ENCODE results near the gene LYG2. TPM values are rescaled to one million over a fixed set of nuclear protein-coding genes. Genes with fewer than 3 reads are reported as not detected.
"Not testable (repeated sequence)": the region's sequence is repeated elsewhere in the genome, so short reads cannot be mapped to it uniquely, and the experiment has no call there.

The LYG2 gene
- total and polyA plus RNA-seq, 8 donors: 0.20 to 0.74 (median 0.57) TPM; not detected in 2

DNA sequence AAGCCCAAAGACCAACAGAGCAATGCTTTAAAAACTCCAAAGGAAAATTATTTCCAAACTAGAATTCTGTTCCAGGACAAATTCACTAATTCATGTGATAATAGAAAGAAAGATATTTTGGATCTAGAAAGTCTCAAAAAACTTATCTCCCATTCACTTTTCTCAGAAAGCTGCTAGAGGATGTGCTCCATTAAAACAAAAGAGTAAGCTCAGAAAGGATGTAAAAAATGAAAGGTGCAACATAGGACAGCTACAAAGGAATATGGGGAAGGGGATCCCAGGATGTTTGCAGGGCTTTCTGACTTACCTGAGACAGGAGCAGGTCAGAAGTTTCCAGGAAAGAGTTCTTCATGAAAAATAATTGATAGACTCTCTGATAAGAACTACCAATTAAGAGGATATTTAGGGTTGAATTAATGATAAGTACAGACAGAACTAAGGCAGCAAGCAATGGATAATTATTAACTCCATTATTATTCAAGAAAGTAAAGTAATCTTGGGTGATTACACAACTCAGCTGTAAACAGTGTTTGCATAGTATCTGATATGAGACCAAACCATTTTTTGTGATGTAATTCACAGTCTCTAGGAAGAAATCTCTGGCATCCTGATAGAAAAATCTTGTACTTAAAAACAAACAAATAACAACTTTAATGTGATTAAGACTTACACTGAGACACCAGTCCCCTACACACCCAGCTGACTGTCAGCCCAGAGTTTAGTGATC lies 24.7 kb upstream of the LYG2 start:
- Histone ChIP-seq H3K9me3 (peaks cover 0 to 10% of the 10 kb centered on the region in 2 donors), H3K4me3 (no peak overlapping the region), H3K4me1 (no peaks in the 10 kb centered on the region), H3K36me3 (no peaks in the 10 kb centered on the region), H3K27ac (no peak overlapping the region), H3K27me3 (no peaks in the 10 kb centered on the region)
- TF ChIP-seq, protein P1, sequence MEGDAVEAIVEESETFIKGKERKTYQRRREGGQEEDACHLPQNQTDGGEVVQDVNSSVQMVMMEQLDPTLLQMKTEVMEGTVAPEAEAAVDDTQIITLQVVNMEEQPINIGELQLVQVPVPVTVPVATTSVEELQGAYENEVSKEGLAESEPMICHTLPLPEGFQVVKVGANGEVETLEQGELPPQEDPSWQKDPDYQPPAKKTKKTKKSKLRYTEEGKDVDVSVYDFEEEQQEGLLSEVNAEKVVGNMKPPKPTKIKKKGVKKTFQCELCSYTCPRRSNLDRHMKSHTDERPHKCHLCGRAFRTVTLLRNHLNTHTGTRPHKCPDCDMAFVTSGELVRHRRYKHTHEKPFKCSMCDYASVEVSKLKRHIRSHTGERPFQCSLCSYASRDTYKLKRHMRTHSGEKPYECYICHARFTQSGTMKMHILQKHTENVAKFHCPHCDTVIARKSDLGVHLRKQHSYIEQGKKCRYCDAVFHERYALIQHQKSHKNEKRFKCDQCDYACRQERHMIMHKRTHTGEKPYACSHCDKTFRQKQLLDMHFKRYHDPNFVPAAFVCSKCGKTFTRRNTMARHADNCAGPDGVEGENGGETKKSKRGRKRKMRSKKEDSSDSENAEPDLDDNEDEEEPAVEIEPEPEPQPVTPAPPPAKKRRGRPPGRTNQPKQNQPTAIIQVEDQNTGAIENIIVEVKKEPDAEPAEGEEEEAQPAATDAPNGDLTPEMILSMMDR (IDR thresholded peaks at IDR 0.05): no peak
- intact Hi-C loops (cut with DNase I): no loop called here
- DNase-seq (no peak), ATAC-seq (peak; percentile 45)

DNA sequence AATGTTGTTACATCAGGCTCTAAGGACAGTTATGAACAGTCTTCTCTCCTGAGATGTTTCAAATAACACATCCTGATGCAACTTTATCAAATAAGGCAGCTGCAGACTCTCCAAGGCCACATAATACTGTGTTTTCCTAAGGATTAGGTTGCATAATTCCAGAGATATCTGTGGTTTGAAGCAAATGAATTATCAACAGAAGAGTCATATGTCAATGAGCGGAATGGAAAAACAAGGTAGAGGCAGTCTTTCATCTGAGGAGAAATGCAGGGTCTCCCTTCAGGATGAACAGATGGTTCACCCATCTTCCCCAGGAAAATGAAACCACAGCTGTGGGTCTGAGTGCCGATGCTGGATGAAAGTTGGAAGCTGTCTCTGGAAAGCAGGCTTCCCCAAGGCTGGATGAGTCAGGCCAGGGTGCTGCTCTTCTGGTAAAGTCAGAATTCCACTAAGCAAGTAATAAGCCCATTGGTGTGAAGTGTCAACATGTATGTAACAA lies 23.4 kb upstream of the LYG2 start:
- intact Hi-C loops (cut with DNase I): no loop called here

DNA sequence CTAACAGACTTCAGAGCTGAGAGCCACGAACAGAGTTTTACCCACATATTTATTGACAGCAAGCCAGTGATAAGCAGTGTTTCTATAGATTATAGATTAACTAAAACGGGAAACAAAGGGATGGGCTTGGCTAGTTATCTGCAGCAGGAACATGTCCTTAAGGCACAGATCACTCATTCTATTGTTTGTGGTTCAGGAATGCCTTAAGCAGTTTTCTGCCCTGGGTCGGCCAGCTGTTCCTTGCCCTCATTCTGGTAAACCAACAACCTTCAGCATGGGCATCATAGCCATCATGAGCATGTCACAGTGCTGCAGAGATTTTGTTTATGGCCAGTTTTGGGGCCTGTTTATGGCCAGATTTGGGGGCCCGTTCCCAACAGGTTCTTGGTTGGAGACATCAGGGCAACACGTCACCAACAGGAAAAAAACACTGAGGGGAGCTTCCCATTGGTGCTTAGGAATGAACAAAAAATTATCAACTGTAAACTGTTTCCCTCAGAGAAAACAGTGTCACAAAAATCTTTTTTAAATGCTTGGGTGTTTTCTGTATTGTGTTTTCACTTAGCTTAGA lies 22.8 kb upstream of the LYG2 start:
- ATAC-seq; H3K4me3 ChIP-seq; H3K36me3 ChIP-seq; H3K27ac ChIP-seq; DNase-seq; H3K27me3 ChIP-seq; H3K4me1 ChIP-seq; intact Hi-C loops (cut with DNase I): not testable (repeated sequence)
- H3K9me3 ChIP-seq: peaks cover 0 to 10% of the 10 kb centered on the region in 2 donors

More for the DNA sequence above, 23.4 kb upstream of the LYG2 start:
- DNase-seq (no peak), ATAC-seq (peak; percentile 61)
- TF ChIP-seq, protein P1 (IDR thresholded peaks at IDR 0.05): no peak
- Histone ChIP-seq H3K4me3 (no peak overlapping the region), H3K27ac (no peak overlapping the region), H3K27me3 (no peaks in the 10 kb centered on the region), H3K9me3 (peaks cover 0 to 10% of the 10 kb centered on the region in 2 donors), H3K4me1 (no peaks in the 10 kb centered on the region), H3K36me3 (no peaks in the 10 kb centered on the region)

DNA sequence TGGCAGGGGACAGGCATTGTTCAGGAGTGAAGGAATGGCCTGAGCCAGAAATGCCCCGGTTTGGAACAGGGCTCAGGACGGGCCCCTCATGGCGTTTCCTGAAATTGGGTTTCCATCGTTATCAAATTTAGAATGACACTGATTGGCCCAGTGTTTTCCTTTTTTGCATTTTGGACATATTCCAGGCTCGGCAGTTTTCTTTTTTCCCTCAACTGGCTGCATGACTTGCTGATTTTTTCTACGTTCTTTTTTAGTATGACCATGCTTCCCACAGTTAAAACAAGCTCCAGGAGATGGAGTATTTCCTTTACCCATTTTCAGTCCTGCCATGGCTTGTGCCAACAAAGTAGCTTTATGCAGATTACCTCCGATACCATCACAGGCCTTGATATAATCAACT lies 20.4 kb upstream of the LYG2 start:
- DNase-seq (no peak), ATAC-seq (no peak)
- Histone ChIP-seq H3K27me3 (no peaks in the 10 kb centered on the region), H3K4me1 (no peaks in the 10 kb centered on the region), H3K36me3 (no peaks in the 10 kb centered on the region), H3K9me3 (peaks cover 0 to 20% of the 10 kb centered on the region in 2 donors), H3K27ac (no peak overlapping the region), H3K4me3 (no peak overlapping the region)
- TF ChIP-seq, protein P1 (IDR thresholded peaks at IDR 0.05): no peak
- intact Hi-C loops (cut with DNase I): no loop called here

DNA sequence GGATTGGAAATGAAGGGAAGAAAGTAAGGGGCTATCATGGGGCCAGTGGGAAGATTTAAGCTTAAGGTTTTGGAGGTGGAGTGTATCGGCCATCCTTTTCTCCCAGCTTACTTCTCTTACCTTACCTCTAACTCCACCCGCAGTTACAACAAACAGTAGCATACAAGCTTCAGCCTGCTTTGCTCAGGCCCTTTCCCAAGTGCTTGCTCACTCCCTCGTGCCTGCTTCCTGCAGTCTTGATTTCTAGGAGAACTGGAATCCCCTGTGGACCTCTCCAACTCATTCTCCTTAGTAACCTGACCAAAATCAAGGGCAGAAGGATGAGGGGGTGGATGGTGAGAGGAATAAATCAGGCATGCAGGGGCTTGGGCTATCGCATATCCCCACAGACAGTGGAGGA lies 5.8 kb upstream of the LYG2 start:
- Histone ChIP-seq H3K27ac (no peak overlapping the region), H3K27me3 (no peaks in the 10 kb centered on the region), H3K4me1 (no peaks in the 10 kb centered on the region), H3K36me3 (no peaks in the 10 kb centered on the region), H3K9me3 (no peaks in the 10 kb centered on the region), H3K4me3 (no peak overlapping the region)
- DNase-seq: no peak
- intact Hi-C loops (cut with DNase I): no loop called here
- ATAC-seq: no peak
- TF ChIP-seq, protein P1 (IDR thresholded peaks at IDR 0.05): no peak

All from left lung (tissue), 10 donors.